ENCODE results near the gene TBL3. TPM values are rescaled to one million over a fixed set of nuclear protein-coding genes. Genes with fewer than 3 reads are reported as not detected.
"Not testable (repeated sequence)": the region's sequence is repeated elsewhere in the genome, so short reads cannot be mapped to it uniquely, and the experiment has no call there.

The TBL3 gene
- total and polyA plus RNA-seq, 3 experiments from 2014 or later: 62.9 to 78.0 (median 74.6) TPM

- Mint-ChIP-seq H3K4me1 (peaks cover 28 to 61% (median 30%) of the 10 kb centered on the region in 3 donors), H3K4me3 (peak overlapping the region; percentile 74 to 93 (median 88)), H3K9me3 (no peaks in the 10 kb centered on the region), H3K27ac (peak overlapping the region; percentile 62 to 97 (median 90)), H3K36me3 (peaks cover 0 to 17% (median 0%) of the 10 kb centered on the region in 3 donors), H3K27me3 (no peaks in the 10 kb centered on the region)
- POLR2A ChIA-PET: interaction anchor here (1.1 kb wide), 1 partner anchor 16 kb away, joined by 4 read pairs; no protein-coding TSS in a partner anchor
- H3K9me3 ChIP-seq (ENCODE audit: low read length): no peaks in the 10 kb centered on the region
- H3K4me3 ChIP-seq (ENCODE audit: low read length): peak overlapping the region; percentile 69
- no peaks in the 10 kb centered on the region for H3K27me3 ChIP-seq (ENCODE audit: insufficient read depth, low read length, poor library complexity, severe bottlenecking)
- peaks cover 42% of the 10 kb centered on the region for H3K4me1 ChIP-seq (ENCODE audit: insufficient read depth, low read length)
- H3K27ac ChIP-seq (ENCODE audit: low read depth, low read length): peak overlapping the region; percentile 79
- H3K36me3 ChIP-seq (ENCODE audit: insufficient read depth, low read length): peaks cover 4% of the 10 kb centered on the region
- no peak for DNase-seq
- CTCF ChIA-PET: interaction anchor here (1.2 kb wide), 1 partner anchor 15 kb away, joined by 3 read pairs; no protein-coding TSS in a partner anchor
These were observed 35.4 kb downstream of the TBL3 start for GRCh38 chr16:2007081-2007836.

DNA sequence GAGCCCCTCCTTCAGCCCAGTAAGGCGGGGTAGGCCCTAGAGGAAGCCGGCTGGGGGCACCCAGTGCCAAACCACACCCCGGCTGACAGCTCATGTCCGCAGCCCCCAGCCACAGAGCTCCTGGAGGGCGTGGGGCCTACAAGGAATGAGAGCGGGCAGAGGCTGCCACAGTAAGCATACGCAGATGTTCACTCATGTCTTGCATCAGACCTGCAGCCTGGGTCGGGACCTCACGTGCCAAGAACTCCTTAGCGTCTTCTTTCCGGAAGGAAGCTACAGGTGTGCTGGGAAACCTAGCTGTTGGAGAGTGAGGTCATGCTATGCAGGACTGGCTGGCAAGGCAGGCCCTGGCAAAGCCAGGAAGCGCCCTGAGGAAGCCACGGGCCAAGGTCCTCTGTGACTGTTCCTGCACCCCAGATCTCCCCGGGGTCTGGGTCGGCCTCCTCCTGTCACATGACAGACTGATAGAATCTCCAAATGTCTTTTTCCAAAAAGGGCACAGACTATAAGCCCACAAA, 36.2 kb downstream of the TBL3 start:
- peaks cover 0 to 14% (median 0%) of the 10 kb centered on the region in 3 donors for H3K36me3 Mint-ChIP-seq
- Histone ChIP-seq H3K27ac (ENCODE audit: low read depth, low read length) (peak overlapping the region; percentile 79), H3K4me3 (ENCODE audit: low read length) (peak overlapping the region; percentile 69), H3K36me3 (ENCODE audit: insufficient read depth, low read length) (no peaks in the 10 kb centered on the region), H3K27me3 (ENCODE audit: insufficient read depth, low read length, poor library complexity, severe bottlenecking) (no peaks in the 10 kb centered on the region), H3K4me1 (ENCODE audit: insufficient read depth, low read length) (peaks cover 42% of the 10 kb centered on the region), H3K9me3 (ENCODE audit: low read length) (no peaks in the 10 kb centered on the region)
- ChIA-PET POLR2A (interaction anchor here (1.0 to 1.1 kb wide), 2 partner anchors 14 to 17 kb away, joined by 3 to 4 read pairs; no protein-coding TSS in a partner anchor), CTCF (interaction anchor here (1.2 kb wide), 1 partner anchor 14 kb away, joined by 3 read pairs; no protein-coding TSS in a partner anchor)
- no peaks in the 10 kb centered on the region for H3K9me3 Mint-ChIP-seq
- H3K27me3 Mint-ChIP-seq: no peaks in the 10 kb centered on the region
- peak overlapping the region; percentile 74 to 93 (median 88) for H3K4me3 Mint-ChIP-seq
- H3K27ac Mint-ChIP-seq: peak overlapping the region; percentile 62 to 97 (median 92)
- H3K4me1 Mint-ChIP-seq: peaks cover 28 to 59% (median 30%) of the 10 kb centered on the region in 3 donors
- DNase-seq: peak in 1 of 5 donors; percentile 37

DNA sequence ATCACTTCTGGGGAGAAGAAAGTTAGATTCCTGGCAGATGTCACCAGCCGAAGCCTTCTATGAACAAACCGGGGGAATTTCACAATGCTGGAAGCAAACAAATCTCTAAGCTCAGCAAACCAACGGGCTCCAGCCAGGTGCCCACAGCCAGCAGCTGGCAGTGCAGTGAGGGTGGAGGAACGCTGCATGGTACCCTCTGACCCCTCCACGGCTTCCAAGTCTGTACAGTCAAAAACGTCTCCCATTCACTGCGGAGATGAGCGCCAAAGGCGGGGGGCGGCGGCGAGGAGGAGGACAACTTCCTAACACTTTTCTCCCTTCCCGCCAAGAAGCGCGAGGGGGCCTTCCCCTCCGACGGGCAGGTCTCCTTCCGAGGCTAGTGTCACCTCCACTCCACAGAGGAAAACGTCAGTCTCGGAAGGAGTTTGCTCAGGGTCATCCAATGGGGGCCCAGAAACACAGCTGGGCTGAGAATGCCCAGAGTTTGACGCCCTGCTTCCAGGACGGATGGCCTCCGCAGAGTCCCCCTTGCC, 36.8 kb downstream of the TBL3 start:
- Mint-ChIP-seq H3K36me3 (peaks cover 0 to 14% (median 0%) of the 10 kb centered on the region in 3 donors), H3K27me3 (no peaks in the 10 kb centered on the region), H3K27ac (peak overlapping the region; percentile 62 to 97 (median 92)), H3K9me3 (no peaks in the 10 kb centered on the region), H3K4me3 (peak overlapping the region; percentile 74 to 93 (median 88)), H3K4me1 (peaks cover 28 to 56% (median 30%) of the 10 kb centered on the region in 3 donors)
- peak in 2 of 5 donors; percentile 31 to 35 for DNase-seq
- no peaks in the 10 kb centered on the region for H3K9me3 ChIP-seq (ENCODE audit: low read length)
- no peaks in the 10 kb centered on the region for H3K36me3 ChIP-seq (ENCODE audit: insufficient read depth, low read length)
- ChIA-PET CTCF (interaction anchor here (1.2 kb wide), 1 partner anchor 14 kb away, joined by 3 read pairs; no protein-coding TSS in a partner anchor), POLR2A (interaction anchor here (0.7 to 1.1 kb wide), 4 partner anchors 15 to 44 kb away, joined by 3 to 4 read pairs (median 4); partner anchors contain the start of gene RPS2)
- no peaks in the 10 kb centered on the region for H3K27me3 ChIP-seq (ENCODE audit: insufficient read depth, low read length, poor library complexity, severe bottlenecking)
- peak overlapping the region; percentile 79 for H3K27ac ChIP-seq (ENCODE audit: low read depth, low read length)
- H3K4me3 ChIP-seq (ENCODE audit: low read length): peak overlapping the region; percentile 69
- peaks cover 42% of the 10 kb centered on the region for H3K4me1 ChIP-seq (ENCODE audit: insufficient read depth, low read length)

DNA sequence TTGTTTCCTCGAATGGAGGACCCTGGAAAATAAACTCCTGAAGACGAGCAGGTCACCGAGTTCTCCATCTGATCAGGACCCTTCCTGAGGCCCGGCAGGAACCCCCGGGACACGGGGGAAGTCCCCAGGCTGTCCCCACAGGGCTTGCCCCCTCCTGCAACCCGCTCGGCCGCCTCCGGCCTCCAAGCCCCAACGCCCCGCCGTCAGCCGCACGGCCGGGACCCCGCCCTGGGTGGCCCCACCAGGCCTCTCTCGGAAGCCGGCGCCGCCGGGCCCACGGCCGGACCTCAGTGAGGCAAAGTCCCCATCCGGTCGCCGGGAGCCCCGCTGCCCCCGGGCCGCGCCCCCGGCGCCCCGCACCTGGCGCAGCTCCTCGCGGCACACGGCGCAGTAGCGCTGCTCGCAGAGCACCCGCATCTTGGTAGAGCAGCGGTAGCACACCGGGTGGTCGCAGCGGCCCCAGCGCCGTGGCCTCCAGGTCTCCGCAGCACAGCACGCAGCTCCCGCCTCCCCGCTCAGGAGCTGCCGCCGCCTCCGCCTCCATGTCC, 37.4 kb downstream of the TBL3 start:
- ChIA-PET CTCF (no interaction called here), POLR2A (interaction anchor here (0.7 to 1.0 kb wide), 3 partner anchors 15 to 45 kb away, joined by 3 to 4 read pairs (median 4); partner anchors contain the start of gene RPS2)
- peak in 1 of 5 donors; percentile 26 for DNase-seq
- Mint-ChIP-seq H3K9me3 (no peaks in the 10 kb centered on the region), H3K27ac (peak overlapping the region; percentile 62 to 100 (median 92)), H3K4me1 (peaks cover 28 to 51% (median 30%) of the 10 kb centered on the region in 3 donors), H3K27me3 (no peaks in the 10 kb centered on the region), H3K4me3 (peak overlapping the region; percentile 74 to 93 (median 88)), H3K36me3 (peaks cover 0 to 14% (median 0%) of the 10 kb centered on the region in 3 donors)
- Histone ChIP-seq H3K4me3 (ENCODE audit: low read length) (peak overlapping the region; percentile 69), H3K27me3 (ENCODE audit: insufficient read depth, low read length, poor library complexity, severe bottlenecking) (no peaks in the 10 kb centered on the region), H3K4me1 (ENCODE audit: insufficient read depth, low read length) (peaks cover 38% of the 10 kb centered on the region), H3K27ac (ENCODE audit: low read depth, low read length) (peak overlapping the region; percentile 79), H3K36me3 (ENCODE audit: insufficient read depth, low read length) (no peaks in the 10 kb centered on the region), H3K9me3 (ENCODE audit: low read length) (no peaks in the 10 kb centered on the region)

DNA sequence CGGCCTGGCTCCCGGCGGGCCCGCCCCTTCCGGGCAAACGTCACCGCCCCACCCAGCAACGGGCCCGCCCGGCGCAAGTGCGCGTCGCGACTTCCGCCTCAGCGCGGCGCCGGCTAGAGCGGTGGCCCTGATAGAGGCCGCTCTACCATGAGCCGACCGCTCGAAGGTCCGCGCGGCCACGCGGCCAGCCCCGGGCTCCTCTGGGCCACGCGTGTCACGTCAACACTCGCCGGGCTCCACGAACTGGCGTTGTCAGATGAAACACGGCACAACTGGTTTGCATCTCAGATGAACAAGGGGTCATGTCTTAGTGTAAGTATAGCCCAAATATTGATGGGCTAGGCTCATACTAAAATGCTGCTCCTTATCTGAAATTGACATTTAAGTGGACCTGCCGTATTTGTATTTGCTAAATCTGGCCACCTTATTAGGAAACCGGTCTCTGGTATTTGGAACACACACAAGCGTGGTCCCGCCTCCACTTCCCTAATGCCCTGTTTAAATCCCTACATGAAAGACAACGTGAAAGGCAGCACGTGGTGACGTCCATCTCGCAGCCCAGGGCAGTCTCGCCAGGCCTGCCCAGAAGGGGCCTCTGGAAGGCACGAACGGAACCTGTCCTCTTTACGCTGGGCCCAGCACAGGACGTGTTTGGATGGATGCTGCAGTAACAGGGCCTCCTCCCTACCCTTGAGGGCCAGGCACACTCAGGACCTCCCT, 38.1 kb downstream of the TBL3 start, which contains the start of gene ZNF598:
TSS of gene ZNF598 (minus strand) at position 31 of the 720 bp plus-strand sequence.
- Mint-ChIP-seq H3K9me3 (no peaks in the 10 kb centered on the region), H3K36me3 (peaks cover 0 to 12% (median 0%) of the 10 kb centered on the region in 3 donors), H3K27ac (peak within 1 kb of the TSS; percentile 95 to 100 (median 98)), H3K27me3 (no peaks in the 10 kb centered on the region), H3K4me1 (peaks cover 28 to 46% (median 30%) of the 10 kb centered on the region in 3 donors), H3K4me3 (peak within 1 kb of the TSS; percentile 90 to 96 (median 92))
- ChIA-PET POLR2A (no interaction called here), CTCF (no interaction called here)
- H3K4me3 ChIP-seq (ENCODE audit: low read length): peak within 1 kb of the TSS; percentile 98
- peaks cover 34% of the 10 kb centered on the region for H3K4me1 ChIP-seq (ENCODE audit: insufficient read depth, low read length)
- no peaks in the 10 kb centered on the region for H3K9me3 ChIP-seq (ENCODE audit: low read length)
- H3K27ac ChIP-seq (ENCODE audit: low read depth, low read length): peak within 1 kb of the TSS; percentile 95
- DNase-seq: peak; percentile 73 to 85 (median 76)
- no peaks in the 10 kb centered on the region for H3K27me3 ChIP-seq (ENCODE audit: insufficient read depth, low read length, poor library complexity, severe bottlenecking)
- H3K36me3 ChIP-seq (ENCODE audit: insufficient read depth, low read length): no peaks in the 10 kb centered on the region

- not testable (repeated sequence) for H3K27ac ChIP-seq (ENCODE audit: low read depth, low read length); H3K36me3 ChIP-seq (ENCODE audit: insufficient read depth, low read length); DNase-seq; H3K9me3 ChIP-seq (ENCODE audit: low read length); H3K27me3 Mint-ChIP-seq; H3K27me3 ChIP-seq (ENCODE audit: insufficient read depth, low read length, poor library complexity, severe bottlenecking); H3K36me3 Mint-ChIP-seq; H3K9me3 Mint-ChIP-seq; H3K4me3 ChIP-seq (ENCODE audit: low read length)
- H3K4me3 Mint-ChIP-seq: peak overlapping the region in 1 of 7 donors; percentile 75
- ChIA-PET POLR2A (interaction anchor here (0.7 kb wide), 1 partner anchor 51 kb away, joined by 3 read pairs; no protein-coding TSS in a partner anchor), CTCF (interaction anchor here (1.1 to 1.5 kb wide), 3 partner anchors 11 to 141 kb away, joined by 3 to 7 read pairs (median 4); no protein-coding TSS in a partner anchor)
- peak overlapping the region in 4 of 8 donors; percentile 17 to 74 (median 40) for H3K27ac Mint-ChIP-seq
- H3K4me1 Mint-ChIP-seq: peaks cover 24 to 31% (median 24%) of the 10 kb centered on the region in 3 donors
- H3K4me1 ChIP-seq (ENCODE audit: insufficient read depth, low read length): peaks cover 32% of the 10 kb centered on the region
These were observed 39.9 kb downstream of the TBL3 start for GRCh38 chr16:2011726-2012125.

DNA sequence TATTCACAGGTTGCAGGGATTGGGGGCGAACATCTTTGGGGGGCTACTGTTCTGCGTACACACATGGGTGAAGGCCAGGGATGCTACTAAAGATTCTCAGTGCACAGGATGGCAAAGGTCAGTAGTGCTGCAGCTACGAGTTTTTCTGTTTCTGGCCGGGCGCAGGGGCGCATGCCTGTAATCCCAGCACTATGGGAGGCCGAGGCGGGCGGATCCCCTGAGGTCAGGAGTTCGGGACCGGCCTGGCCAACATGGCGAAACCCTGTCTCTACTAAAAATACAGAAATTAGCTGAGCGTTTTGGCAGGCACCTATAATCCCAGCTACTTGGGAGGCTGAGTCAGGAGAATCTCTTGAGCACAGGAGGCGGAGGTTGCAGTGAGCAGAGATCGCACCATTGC, 41.7 kb downstream of the TBL3 start:
- no peak for DNase-seq
- Mint-ChIP-seq H3K27ac (no peak overlapping the region), H3K4me3 (no peak overlapping the region), H3K9me3 (no peaks in the 10 kb centered on the region), H3K36me3 (peaks cover 0 to 4% (median 0%) of the 10 kb centered on the region in 3 donors), H3K27me3 (peaks cover 3% of the 10 kb centered on the region in 2 donors), H3K4me1 (peaks cover 10 to 13% (median 12%) of the 10 kb centered on the region in 3 donors)
- POLR2A ChIA-PET: no interaction called here
- Histone ChIP-seq H3K9me3 (ENCODE audit: low read length) (no peaks in the 10 kb centered on the region), H3K36me3 (ENCODE audit: insufficient read depth, low read length) (no peaks in the 10 kb centered on the region), H3K27ac (ENCODE audit: low read depth, low read length) (no peak overlapping the region), H3K4me3 (ENCODE audit: low read length) (no peak overlapping the region), H3K4me1 (ENCODE audit: insufficient read depth, low read length) (peaks cover 14% of the 10 kb centered on the region), H3K27me3 (ENCODE audit: insufficient read depth, low read length, poor library complexity, severe bottlenecking) (no peaks in the 10 kb centered on the region)
- CTCF ChIA-PET: interaction anchor here (0.8 to 2.0 kb wide), 4 partner anchors 9 to 127 kb away, joined by 3 to 10 read pairs (median 4); no protein-coding TSS in a partner anchor

All from CD8-positive, alpha-beta memory T cell (primary cell).